ENCODE data around the gene ABCG1.

The ABCG1 gene

GRCh38 chr21:42331660-42332059 lies 112.7 kb downstream of the ABCG1 start:
- DNase-seq, result no peak

DNA sequence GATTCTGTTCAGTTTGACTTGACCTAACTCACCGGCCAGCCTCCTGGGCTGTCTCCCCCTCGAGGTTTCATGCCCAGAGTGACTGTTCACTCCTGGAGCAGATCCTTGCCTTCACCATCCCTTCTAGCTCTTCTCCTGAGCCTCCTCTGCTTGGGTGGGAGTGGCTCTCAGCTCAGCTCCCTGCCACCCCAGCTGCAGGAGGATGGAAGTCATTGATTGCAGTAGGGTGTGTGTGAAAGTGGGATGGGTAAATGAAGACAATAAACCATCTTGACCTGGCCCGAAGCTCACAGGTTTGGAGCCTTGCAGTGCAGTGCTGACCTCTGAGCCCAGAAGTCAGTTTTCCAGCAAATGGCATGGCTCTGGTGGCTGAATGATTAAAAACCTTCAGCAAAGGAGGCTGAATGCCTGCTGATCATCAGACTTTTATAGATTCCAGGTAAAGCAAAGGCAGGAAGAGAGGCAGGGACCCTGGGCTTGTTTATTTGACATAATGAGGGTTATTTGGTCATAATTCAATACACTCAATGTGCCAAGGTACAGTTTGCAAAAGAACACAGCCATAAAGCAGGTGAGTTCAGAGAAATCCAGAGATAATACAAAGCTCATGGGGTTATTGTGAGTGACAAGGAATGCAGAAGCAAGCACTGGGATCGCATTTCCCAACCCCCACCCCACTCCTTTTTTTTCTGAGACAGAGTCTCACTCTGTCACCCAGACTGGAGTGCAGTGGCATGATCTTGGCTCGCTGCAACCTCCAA lies 113.8 kb downstream of the ABCG1 start:
- no peak for DNase-seq

DNA sequence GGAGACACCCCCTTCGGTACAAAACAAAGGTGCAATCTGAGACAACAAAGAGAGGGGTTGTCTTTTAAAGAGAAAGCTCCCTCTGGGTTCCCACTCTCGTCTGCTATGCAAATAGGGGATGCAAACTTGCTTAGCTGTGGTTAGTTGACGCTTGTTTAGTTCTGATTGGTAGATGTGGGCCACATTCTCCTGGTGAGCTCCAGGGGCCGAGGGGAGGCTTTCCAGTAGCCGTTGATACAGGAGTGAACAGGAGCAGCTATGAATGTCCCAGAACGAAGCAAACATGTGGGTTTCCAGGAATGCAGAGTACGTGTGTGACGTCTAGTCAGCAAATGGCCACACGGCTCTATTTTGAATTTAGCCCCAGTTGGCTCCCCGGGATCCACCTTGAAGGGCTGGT lies 117.1 kb downstream of the ABCG1 start:
- DNase-seq, result no peak

- no peak for DNase-seq
Measured at GRCh38 chr21:42337276-42337675, 118.3 kb downstream of the ABCG1 start.

- peak; percentile 37 for DNase-seq
Measured at GRCh38 chr21:42337830-42338728, 119.1 kb downstream of the ABCG1 start.

- DNase-seq, result no peak
Measured at GRCh38 chr21:42338729-42339715, 120.1 kb downstream of the ABCG1 start.

DNA sequence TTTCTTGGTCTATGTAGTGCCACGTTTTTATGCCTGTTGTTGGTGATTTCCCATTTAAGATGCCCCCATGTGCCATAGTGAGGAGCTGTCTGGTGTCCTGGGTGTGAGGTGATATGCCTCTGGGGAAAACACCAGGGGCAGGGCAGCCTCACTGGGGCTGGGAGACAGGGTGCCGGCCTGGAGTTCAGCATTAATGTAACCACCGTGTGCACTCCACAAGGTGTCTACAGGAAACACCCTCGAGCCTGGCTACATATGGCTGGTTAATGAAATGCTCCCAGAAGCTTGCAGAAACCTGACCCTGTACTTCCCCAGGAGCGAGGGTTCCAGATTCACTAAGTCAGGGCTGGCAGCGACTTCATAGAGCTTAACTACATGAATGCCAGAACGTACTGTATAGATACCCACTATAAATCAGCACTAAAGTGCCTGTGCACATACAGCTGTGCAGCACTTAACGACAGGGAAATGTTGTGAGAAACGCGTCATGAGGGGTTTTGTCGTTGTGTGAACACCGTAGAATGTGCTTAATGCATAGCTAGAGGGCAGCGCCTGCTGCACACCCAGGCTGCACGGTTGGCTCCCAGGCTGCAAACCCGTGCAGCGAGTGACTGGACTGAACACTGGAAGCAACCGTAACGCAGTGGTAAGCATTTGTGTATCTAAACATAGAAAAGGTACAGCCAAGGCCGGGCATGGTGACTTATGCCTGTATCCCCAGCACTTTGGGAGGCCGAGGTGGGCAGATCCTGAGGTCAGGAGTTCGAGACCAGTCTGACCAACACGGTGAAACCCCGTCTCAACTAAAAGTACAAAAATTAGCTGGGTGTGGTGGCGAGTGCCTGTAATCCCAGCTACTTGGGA lies 121.5 kb downstream of the ABCG1 start:
- DNase-seq, result no peak

GRCh38 chr21:42341776-42342542 lies 123.0 kb downstream of the ABCG1 start:
- DNase-seq, result no peak

GRCh38 chr21:42343101-42343500 lies 124.2 kb downstream of the ABCG1 start:
- DNase-seq, result no peak

- DNase-seq, result no peak
Measured at GRCh38 chr21:42343556-42343955, 124.6 kb downstream of the ABCG1 start.

DNA sequence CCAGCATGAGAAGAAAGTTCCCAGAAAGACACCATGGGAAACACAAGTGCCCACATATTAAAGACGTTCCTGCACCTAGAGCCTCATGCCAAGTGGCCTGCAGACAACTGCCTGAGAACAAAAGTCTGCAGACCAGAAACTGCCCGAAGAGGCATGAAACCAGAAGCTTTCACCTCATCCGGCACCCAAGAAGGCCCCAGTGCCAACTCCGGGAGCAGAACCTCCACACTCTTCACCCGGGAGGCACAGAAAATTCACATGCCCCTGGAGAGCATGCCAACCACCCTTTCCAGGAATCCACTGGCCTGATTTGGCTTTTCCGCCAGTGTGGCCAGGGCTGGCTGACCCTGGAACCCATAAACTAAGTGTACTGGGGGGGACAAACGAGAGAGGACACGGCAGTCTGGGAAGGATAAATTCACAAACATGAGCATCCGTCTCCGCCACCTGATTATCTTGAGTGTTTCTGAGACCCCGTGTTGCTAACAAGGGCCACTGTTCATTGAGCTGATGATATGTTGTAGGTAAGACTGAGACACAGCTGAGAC lies 125.1 kb downstream of the ABCG1 start:
- DNase-seq, result no peak

DNA sequence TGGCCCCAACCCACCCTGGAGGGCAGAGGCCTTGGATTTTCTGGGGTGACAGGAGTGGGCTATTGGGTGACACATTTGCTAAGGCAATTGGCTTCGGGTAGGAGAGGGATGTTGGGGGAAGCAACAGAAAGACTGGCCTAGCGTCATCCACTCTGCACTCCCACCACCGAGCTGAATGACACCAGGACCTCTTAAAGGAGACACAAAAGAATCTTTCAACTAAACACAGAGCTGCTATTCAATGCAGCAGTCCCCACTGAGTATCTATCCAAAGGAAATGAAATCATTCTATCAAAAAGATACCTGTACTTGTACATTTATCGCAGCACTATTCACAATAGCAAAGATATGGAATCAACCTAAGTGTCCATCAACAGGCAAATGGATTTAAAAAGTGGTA lies 125.7 kb downstream of the ABCG1 start:
- no peak for DNase-seq

GRCh38 chr21:42346441-42346840 lies 127.5 kb downstream of the ABCG1 start:
- DNase-seq, result no peak

Data from KG1 (cell line).